ENCODE results near the gene DOK7. TPM values are rescaled to one million over a fixed set of nuclear protein-coding genes. Genes with fewer than 3 reads are reported as not detected.

The DOK7 gene
- total RNA-seq, 1 experiment from 2014 or later: 0.26 TPM

DNA sequence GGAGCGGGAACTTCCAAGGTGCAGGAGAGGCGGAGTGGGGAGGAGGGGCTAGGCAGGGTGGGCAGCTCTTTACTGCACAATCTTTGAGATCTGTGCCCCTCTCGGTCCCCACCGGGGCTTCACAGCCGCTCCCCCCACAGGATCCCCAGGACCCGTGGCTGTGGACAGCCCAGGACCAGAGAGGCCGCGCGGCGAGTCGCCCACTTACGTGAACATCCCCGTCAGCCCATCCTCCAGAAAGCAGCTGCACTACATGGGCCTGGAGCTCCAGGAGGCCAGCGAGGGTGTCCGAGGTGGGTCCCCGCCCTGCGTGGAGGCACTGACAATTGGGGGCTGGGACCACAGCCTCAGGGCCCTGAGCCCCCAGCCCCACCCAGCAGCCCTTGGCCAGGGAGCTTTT lies 37.0 kb downstream of the DOK7 start:
- Histone ChIP-seq H4K91ac (ENCODE audit: insufficient read length, low read depth, low read length) (no peak overlapping the region), H3K4me1 (ENCODE audit: insufficient read depth, low read length) (no peaks in the 10 kb centered on the region), H2BK15ac (ENCODE audit: low read depth, low read length) (no peak overlapping the region), H3K79me2 (ENCODE audit: insufficient read depth, low read length) (no peaks in the 10 kb centered on the region), H3K56ac (ENCODE audit: insufficient read length, low read depth, low read length) (no peak overlapping the region), H3K23ac (ENCODE audit: insufficient read length, low read depth, low read length) (no peak overlapping the region), H3K79me1 (ENCODE audit: insufficient read depth, low read depth, low read length, poor library complexity, severe bottlenecking) (no peaks in the 10 kb centered on the region), H3K4me2 (ENCODE audit: insufficient read depth, insufficient read length, low read length) (no peak overlapping the region), H2AK5ac (ENCODE audit: insufficient read length, low read length) (no peak overlapping the region), H2BK5ac (ENCODE audit: insufficient read length, low read length) (no peak overlapping the region), H3K18ac (ENCODE audit: insufficient read length, low read depth, low read length) (no peak overlapping the region), H4K8ac (replicated peaks; ENCODE audit: insufficient read length, low read depth, low read length) (no peak overlapping the region), H4K5ac (ENCODE audit: insufficient read length, low read depth, low read length) (no peak overlapping the region), H2AFZ (ENCODE audit: low read length) (no peak overlapping the region), H4K20me1 (ENCODE audit: control insufficient read depth, insufficient read depth, insufficient read length) (peaks cover 2% of the 10 kb centered on the region), H3T11ph (ENCODE audit: low read length) (no peak overlapping the region), H3K4ac (ENCODE audit: low read depth, low read length) (no peak overlapping the region), H2BK12ac (ENCODE audit: insufficient read length, low read depth, low read length) (no peak overlapping the region), H3K9me3 (ENCODE audit: control insufficient read depth, low read depth, low read length) (no peaks in the 10 kb centered on the region), H3K23me2 (ENCODE audit: insufficient read length, low read depth, low read length, poor library complexity, severe bottlenecking) (no peaks in the 10 kb centered on the region), H3K9ac (ENCODE audit: extremely low read depth, insufficient read length, low read length) (no peak overlapping the region), H3K14ac (ENCODE audit: insufficient read depth, low read length) (no peak overlapping the region), H2BK20ac (ENCODE audit: low read depth, low read length, poor library complexity, severe bottlenecking) (no peak overlapping the region), H2BK120ac (ENCODE audit: low read depth, low read length, poor library complexity, severe bottlenecking) (no peak overlapping the region), H3K27ac (ENCODE audit: insufficient read length, low read depth, low read length) (no peak overlapping the region), H3K27me3 (ENCODE audit: insufficient read depth, low read length) (no peaks in the 10 kb centered on the region; the same call in 1 of the 2 replicates)
- Mint-ChIP-seq H3K36me3 (ENCODE audit: insufficient read depth in 1 of 3, low read depth in 3 of 3) (peaks cover 4 to 20% (median 5%) of the 10 kb centered on the region in 3 experiments), H3K27ac (no peak overlapping the region), H3K4me1 (peaks cover 0 to 6% of the 10 kb centered on the region in 2 experiments; a peak in 1 of 4 replicates), H3K27me3 (ENCODE audit: low read depth) (peaks cover 58% of the 10 kb centered on the region), H3K4me3 (no peak overlapping the region), H3K9me3 (no peaks in the 10 kb centered on the region; a peak in 2 of 5 replicates)
- TF ChIP-seq, protein P1, sequence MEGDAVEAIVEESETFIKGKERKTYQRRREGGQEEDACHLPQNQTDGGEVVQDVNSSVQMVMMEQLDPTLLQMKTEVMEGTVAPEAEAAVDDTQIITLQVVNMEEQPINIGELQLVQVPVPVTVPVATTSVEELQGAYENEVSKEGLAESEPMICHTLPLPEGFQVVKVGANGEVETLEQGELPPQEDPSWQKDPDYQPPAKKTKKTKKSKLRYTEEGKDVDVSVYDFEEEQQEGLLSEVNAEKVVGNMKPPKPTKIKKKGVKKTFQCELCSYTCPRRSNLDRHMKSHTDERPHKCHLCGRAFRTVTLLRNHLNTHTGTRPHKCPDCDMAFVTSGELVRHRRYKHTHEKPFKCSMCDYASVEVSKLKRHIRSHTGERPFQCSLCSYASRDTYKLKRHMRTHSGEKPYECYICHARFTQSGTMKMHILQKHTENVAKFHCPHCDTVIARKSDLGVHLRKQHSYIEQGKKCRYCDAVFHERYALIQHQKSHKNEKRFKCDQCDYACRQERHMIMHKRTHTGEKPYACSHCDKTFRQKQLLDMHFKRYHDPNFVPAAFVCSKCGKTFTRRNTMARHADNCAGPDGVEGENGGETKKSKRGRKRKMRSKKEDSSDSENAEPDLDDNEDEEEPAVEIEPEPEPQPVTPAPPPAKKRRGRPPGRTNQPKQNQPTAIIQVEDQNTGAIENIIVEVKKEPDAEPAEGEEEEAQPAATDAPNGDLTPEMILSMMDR (conservative IDR thresholded peaks at IDR 0.05): no peak
- DNase-seq: no peak
- no CpG with 5 or more reads among the region's 17 CpGs for WGBS (ENCODE audit: extremely low coverage, insufficient read length, low lambda C conversion rate)

Measured in H9 (cell line).